HG03521 (cell line): Measurements from ENCODE around the gene PIM1.
A peak's percentile ranks its signal among the peaks of the same experiment; 100 is the strongest.

Experiments used
- ATAC-seq: cut with Tn5 transposase; IDR thresholded peaks from one replicate; pipeline ENCODE4 v1.9.1; 2021; ENCODE audit warnings: mild to moderate bottlenecking, moderate library complexity; ENCODE audit not compliant: unreplicated experiment

Gene PIM1

DNA sequence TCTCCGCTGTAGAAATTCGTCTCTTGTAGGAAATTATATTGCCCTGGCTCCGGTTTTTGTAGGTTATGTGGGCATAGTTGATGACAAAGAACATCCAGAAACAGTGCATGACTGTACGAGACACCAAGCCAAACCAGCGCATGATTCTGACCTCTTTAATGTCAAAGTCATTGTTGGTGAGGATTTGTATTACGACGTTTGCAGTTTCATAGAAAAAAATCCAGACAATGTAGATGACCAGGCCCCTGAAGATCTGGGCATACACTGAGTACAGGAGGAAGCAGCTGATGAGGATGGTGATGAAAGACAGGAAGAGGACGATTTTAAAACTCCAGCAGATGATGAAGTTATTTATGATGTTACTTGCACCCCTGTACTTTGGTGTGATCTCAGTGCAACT, 48.6 kb downstream of the PIM1 start:
- no peak for ATAC-seq

- ATAC-seq = no peak
These were observed 51.7 kb downstream of the PIM1 start for GRCh38 chr6:37221585-37222124.

DNA sequence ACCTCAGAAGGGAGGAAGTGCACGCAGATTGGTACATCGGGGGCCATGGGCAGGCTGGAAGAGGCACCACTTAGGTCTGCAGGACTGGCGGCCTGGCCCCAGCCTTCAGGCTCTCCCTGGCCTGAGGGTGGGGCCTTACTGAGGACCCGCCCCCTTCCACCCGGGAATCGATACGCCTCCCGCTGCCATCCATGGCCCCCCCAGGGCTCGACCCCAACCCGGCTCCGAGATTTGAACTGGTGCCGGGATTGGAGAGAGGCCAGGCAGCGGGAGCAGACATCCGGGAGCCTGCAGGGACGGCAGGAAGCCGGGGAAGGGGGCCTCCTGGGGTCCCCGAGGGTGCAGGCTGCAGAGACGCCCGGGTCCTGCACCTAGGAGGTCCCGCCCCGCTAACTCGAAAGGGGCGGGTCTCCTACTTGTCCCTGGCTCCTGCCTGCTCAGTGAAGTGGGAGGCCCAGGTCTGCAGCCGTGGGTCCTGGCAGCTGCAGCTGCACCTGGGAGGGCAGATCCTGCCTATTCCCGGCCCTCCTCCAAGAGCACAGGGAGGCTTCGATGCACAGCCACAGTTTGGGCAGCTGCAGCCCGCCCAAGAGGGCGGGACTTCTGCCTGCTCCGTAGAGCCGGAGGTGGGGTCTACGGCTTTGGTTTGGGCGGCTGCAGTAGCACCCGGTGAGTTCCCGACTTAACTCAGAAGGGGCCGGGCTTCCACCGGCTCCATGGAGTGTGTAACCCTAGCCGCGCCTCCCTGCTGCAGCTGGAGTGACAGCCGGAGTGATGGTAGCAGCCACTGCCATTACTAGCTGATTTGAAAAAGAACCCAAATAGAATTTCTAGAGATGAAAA, 52.4 kb downstream of the PIM1 start:
- peak; percentile 76 for ATAC-seq

DNA sequence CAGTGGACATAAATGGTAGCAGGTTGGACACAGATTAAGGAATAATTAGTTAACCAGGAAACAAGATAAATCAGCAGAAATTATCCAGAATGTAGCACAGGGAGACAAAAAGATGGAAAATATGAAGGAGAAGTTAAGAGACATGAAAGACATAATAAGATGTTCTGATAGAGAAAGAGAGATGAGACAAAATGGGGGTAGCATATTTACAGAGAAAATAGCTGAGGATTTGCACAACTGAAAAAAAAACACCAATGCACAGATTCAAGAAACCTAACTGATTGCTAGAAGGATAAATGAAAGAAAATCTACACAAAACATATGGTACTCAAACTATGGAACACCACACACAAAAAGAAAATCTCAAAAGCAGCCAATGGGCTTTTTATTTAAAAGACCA, 53.0 kb downstream of the PIM1 start:
- ATAC-seq = no peak
